Keratinocyte (primary cell): ENCODE data around the gene ADAM29.

Experiments used
- CTCF ChIP-seq, 3 experiments: IDR thresholded peaks in 1 of 3; conservative IDR thresholded peaks in 1 of 3; optimal IDR thresholded peaks in 1 of 3; 2 replicates in 2 of 3; 3 replicates in 1 of 3; pipeline versions ENCODE3 to v1.5.1; 2011; ENCODE audit warnings: low read length in 3 of 3, mild to moderate bottlenecking in 3 of 3, moderate library complexity in 2 of 3, control low read depth in 1 of 3, inconsistent platforms in 1 of 3; ENCODE audit not compliant: insufficient read depth in 2 of 3; ENCODE audit errors: extremely low read depth in 1 of 3
- EZH2 ChIP-seq: IDR thresholded peaks from one replicate; pipeline ENCODE4 v1.6.1; 2012; ENCODE audit warnings: inconsistent platforms, mild to moderate bottlenecking, low read length, moderate library complexity

GRCh38 chr4:174910271-174910670, 7.9 kb upstream of the ADAM29 start:
- no peak for TF ChIP-seq CTCF (optimal IDR thresholded peaks at IDR 0.05 in 1 of 3, IDR thresholded peaks at IDR 0.05 in 1 of 3, conservative IDR thresholded peaks at IDR 0.05 in 1 of 3; ENCODE audit: extremely low read depth in 1 of 3, insufficient read depth in 2 of 3, low read length in 3 of 3)
- no peak for TF ChIP-seq EZH2
